GM10248 (cell line): ENCODE data around the gene HOMER2.

ENCODE experiments used
- CTCF ChIA-PET: fragments of 300-600 bp; sonication (Branson Sonifier 250); formaldehyde crosslinking; extraction: SDS; loops from one replicate; lab custom pipeline; 2021; ENCODE audit warnings: antibody characterized with exemption; lab: Yijun Ruan, JAX
- POLR2A ChIA-PET: fragments of 350-650 bp; sonication (Branson Sonifier 250); formaldehyde crosslinking; extraction: SDS; loops from one replicate; lab custom pipeline; 2020; ENCODE audit warnings: antibody characterized with exemption; lab: Yijun Ruan, JAX
- DNase-seq: peaks from one replicate; pipeline ENCODE4 v3.0.0; 2012; ENCODE audit errors: extremely low spot score
- TF ChIP-seq, protein P1 (sequence below): IDR thresholded peaks from 2 replicates; pipeline ENCODE4 v1.5.1; 2012; ENCODE audit warnings: mild to moderate bottlenecking, low read depth; ENCODE audit errors: extremely low read depth, missing control alignments, control extremely low read depth

Gene HOMER2

DNA sequence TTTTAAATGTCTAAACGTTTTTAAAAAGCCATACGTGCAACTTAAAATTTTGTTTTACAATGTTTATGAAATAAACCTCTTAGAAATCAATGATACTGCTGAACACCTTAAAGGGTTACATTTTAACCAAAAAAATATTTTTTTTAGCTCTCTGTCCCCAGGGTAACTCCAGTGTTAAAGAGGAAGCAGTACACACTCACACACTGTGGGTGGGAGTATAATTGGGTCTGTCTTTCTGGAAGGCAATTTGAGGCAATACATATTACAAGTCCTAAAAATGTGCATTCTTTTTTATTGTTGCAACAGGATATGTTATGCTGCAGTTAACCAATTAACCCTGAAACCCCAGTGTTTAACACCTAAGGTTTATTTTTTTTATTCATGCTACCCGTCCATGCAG is 109.0 kb downstream of the HOMER2 start:
- ChIA-PET CTCF (interaction anchor here (1.0 kb wide), 1 partner anchor 150 kb away, joined by 3 read pairs; no protein-coding TSS in a partner anchor), POLR2A (no interaction called here)
- no peak for DNase-seq
- TF ChIP-seq, protein P1, sequence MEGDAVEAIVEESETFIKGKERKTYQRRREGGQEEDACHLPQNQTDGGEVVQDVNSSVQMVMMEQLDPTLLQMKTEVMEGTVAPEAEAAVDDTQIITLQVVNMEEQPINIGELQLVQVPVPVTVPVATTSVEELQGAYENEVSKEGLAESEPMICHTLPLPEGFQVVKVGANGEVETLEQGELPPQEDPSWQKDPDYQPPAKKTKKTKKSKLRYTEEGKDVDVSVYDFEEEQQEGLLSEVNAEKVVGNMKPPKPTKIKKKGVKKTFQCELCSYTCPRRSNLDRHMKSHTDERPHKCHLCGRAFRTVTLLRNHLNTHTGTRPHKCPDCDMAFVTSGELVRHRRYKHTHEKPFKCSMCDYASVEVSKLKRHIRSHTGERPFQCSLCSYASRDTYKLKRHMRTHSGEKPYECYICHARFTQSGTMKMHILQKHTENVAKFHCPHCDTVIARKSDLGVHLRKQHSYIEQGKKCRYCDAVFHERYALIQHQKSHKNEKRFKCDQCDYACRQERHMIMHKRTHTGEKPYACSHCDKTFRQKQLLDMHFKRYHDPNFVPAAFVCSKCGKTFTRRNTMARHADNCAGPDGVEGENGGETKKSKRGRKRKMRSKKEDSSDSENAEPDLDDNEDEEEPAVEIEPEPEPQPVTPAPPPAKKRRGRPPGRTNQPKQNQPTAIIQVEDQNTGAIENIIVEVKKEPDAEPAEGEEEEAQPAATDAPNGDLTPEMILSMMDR = no peak

DNA sequence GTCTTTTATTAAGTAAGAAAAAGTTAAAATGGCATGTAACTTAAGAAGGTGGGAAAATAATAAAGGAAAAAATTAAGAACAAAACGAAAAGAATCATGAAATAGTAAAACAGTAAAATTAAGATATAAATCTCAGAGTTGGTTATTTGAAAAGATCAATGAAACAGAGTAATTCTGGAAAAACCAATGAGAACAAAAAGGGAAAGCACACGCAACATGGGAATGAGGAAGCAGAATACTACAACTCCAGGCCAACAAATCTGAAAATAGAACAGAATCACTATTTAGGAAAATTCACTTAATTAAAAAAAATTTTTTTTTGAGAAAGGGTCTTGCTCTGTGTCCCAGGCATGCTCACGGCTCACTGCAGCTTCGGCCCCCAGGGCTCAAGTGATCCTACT is 112.4 kb downstream of the HOMER2 start:
- ChIA-PET POLR2A (no interaction called here), CTCF (interaction anchor here (1.3 kb wide), 1 partner anchor 10 kb away, joined by 3 read pairs; no protein-coding TSS in a partner anchor)
- TF ChIP-seq, protein P1 = no peak
- DNase-seq = no peak

DNA sequence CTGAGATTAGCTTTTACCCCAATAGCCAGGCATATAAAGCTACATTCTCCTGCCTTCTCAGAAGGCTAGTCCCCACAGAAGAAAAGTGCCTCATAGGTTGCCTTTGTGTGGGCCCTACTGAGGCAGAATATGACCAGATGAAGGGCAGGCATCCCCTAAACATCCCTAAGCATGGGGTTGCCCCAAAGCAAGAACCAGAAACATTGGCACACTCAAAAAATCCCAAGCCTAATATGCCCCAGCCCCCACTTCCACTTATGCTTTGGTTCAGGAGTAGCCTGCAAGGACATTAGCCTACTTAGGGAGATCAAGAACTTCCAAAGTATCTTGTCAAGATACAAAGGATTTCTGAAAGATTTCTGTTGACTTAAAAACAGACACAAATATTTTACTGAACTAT is 113.4 kb downstream of the HOMER2 start:
- ChIA-PET CTCF (interaction anchor here (1.0 kb wide), 1 partner anchor 10 kb away, joined by 3 read pairs; no protein-coding TSS in a partner anchor), POLR2A (no interaction called here)
- DNase-seq = no peak
- TF ChIP-seq, protein P1 = no peak

DNA sequence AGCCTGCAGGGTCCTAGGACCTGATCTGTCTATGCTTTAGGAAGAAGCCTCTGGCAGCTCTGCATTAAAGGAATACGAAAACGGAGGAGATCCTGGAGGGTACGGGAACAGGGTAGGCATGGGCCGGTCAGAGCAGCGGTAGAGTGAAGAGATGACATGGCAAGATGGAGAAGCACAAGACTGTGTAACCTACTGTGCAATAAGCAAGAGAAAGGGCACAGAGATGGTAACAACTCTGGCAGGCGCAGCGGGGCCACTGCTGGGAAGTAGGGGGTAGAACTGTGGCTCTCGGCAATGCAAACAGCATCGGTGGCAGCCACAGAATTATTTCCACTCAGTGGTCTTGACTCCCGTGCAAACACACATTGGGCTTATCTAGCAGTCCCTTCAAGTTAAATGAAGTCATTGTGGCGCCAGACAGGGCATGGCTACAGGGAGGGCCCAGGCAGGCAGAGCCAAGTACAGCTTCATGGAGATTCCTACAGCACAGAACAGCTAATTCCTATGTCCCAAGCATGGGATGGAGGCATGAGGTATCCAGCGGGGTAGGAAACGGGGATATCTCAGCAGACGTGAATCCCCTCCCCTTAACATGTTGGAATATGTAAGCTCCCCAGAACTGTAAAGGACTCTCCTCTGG is 114.3 kb downstream of the HOMER2 start:
- DNase-seq = peak; percentile 3
- POLR2A ChIA-PET = no interaction called here
- TF ChIP-seq, protein P1 = no peak
- CTCF ChIA-PET = interaction anchor here (0.9 to 1.6 kb wide), 3 partner anchors 9 to 11 kb away, joined by 3 to 6 read pairs (median 3); no protein-coding TSS in a partner anchor

DNA sequence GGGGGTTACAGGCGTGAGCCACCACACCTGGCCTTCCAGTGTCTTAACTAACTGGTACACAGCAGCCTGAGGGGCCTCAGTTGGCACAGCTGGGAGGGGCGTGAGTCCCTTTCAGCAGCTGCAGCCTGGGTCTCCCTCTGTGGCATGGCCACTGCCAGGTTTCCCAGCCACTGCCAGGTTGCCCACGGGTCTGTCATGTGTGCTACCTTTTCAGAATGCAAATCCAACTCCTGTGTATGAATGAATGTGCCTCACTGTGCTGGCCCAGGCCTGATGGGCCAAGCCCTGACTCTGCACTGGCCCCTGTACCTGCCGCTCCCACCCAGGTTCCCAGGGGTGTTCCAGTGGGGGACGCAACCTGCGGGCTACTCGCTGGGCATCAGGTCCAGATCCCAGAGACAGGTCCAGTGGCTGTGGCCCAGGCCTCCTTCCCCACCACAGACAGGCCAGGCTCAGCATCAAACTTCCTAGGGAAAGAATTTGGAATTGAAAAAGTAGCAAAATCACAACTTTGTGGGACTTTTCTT is 117.1 kb downstream of the HOMER2 start:
- POLR2A ChIA-PET = no interaction called here
- no peak for DNase-seq
- CTCF ChIA-PET = no interaction called here
- TF ChIP-seq, protein P1 = no peak

DNA sequence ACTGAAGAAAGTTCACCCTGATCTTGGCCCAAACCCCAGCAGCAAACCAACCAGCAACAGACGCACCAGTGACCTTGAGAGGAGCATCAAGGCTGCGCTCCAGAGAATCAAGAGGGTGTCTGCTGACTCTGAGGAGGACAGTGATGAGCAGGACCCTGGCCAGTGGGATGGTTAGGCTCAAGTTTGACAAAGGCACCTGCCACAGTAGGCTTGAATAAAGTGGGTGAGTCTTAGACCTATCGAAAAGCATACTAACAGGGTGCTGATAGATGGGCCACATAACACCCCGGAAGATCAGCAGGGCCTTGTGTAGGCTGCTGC is 119.2 kb downstream of the HOMER2 start:
- CTCF ChIA-PET = interaction anchor here (0.8 to 3.0 kb wide), 6 partner anchors 9 to 83 kb away, joined by 3 to 14 read pairs (median 4); no protein-coding TSS in a partner anchor

More for the DNA sequence above, 119.2 kb downstream of the HOMER2 start:
- DNase-seq = no peak
- TF ChIP-seq, protein P1 = no peak
- POLR2A ChIA-PET = no interaction called here
